A549 (cell line): ENCODE measurements around the gene SORCS1. TPM values are rescaled to one million over a fixed set of nuclear protein-coding genes. Genes with fewer than 3 reads are reported as not detected.

Source experiments
- ATAC-seq, 2 experiments: fragments of 200-7000 bp in 1 of 2; fragments of >200 bp in 1 of 2; cut with Nextera tagmentation in 1 of 2; cut with Tn5 transposase in 1 of 2; 3 replicates each; pipeline versions ENCODE4 v1.8.0 to v1.9.1; 2018 to 2020; ENCODE audit warnings: mild to moderate bottlenecking in 1 of 2, moderate library complexity in 1 of 2
- CTCF ChIA-PET: fragments of 300-600 bp; sonication (Branson Sonifier 250); formaldehyde crosslinking; extraction: SDS; loops from one replicate; lab custom pipeline; 2021; ENCODE audit warnings: antibody characterized with exemption, inconsistent platforms; lab: Yijun Ruan, JAX
- POLR2A ChIA-PET: fragments of 350-600 bp; formaldehyde crosslinking; extraction: SDS; loops from one replicate; lab custom pipeline; 2021; ENCODE audit warnings: antibody characterized with exemption, inconsistent platforms; lab: Yijun Ruan, JAX
- DNase-seq, 2 experiments: peaks; one replicate each; pipeline versions ENCODE4 v3.0.0 to v3.0.0-alpha.2; 2011 to 2016; ENCODE audit warnings: low read depth in 1 of 2, low spot score in 1 of 2
- FAIRE-seq: peaks from 2 replicates; lab custom pipeline; 2011; peaks lifted over from hg19 to GRCh38; lab: Jason Lieb, UNC
- H3K27ac ChIP-seq, 2 experiments: fragments of >200 bp; sonication (Bioruptor Twin); formaldehyde crosslinking; 3 replicates each; pipeline ENCODE4 v1.5.1; 2016 to 2017
- H3K4me1 ChIP-seq: fragments of >200 bp; sonication (Bioruptor Twin); formaldehyde crosslinking; 3 replicates; pipeline ENCODE4 v1.6.1; 2016
- H3K4me2 ChIP-seq: fragments of >200 bp; sonication (Bioruptor Twin); formaldehyde crosslinking; 3 replicates; pipeline ENCODE4 v1.6.1; 2016
- H3K4me3 ChIP-seq: fragments of >200 bp; sonication (Bioruptor Twin); formaldehyde crosslinking; 3 replicates; pipeline ENCODE4 v1.5.1; 2016
- H3K9me3 ChIP-seq: fragments of >200 bp; sonication (Bioruptor Twin); formaldehyde crosslinking; 3 replicates; pipeline ENCODE4 v1.6.1; 2016
- CEBPB ChIP-seq, 2 experiments: fragments of >200 bp in 1 of 2; sonication (Bioruptor Twin) in 1 of 2; formaldehyde crosslinking in 1 of 2; IDR thresholded peaks; 2 replicates each; pipeline ENCODE4 v1.6.1; 2012 to 2016
- CHD4 ChIP-seq: fragments of 200-600 bp; sonication (generic); IDR thresholded peaks from 2 replicates; pipeline ENCODE4 v1.6.1; 2016; ENCODE audit warnings: antibody characterized with exemption, mild to moderate bottlenecking, borderline replicate concordance
- EHMT2 ChIP-seq: fragments of 200-600 bp; sonication (generic); IDR thresholded peaks from 2 replicates; pipeline ENCODE4 v1.6.1; 2016; ENCODE audit warnings: antibody characterized with exemption, low read depth, mild to moderate bottlenecking, moderate library complexity
- FOXS1 ChIP-seq: fragments of 250-450 bp; sonication (Bioruptor Pico); IDR thresholded peaks from 2 replicates; pipeline ENCODE4 v1.5.0; 2020; ENCODE audit warnings: mild to moderate bottlenecking, moderate library complexity
- HMGXB4 ChIP-seq: fragments of 250-450 bp; sonication (Bioruptor Pico); IDR thresholded peaks from 2 replicates; pipeline ENCODE4 v1.5.0; 2021; ENCODE audit warnings: mild to moderate bottlenecking, moderate library complexity, borderline replicate concordance
- JUNB ChIP-seq: fragments of >200 bp; sonication (Bioruptor Twin); formaldehyde crosslinking; IDR thresholded peaks from 2 replicates; pipeline ENCODE4 v1.6.1; 2016
- KDM1A ChIP-seq: fragments of 200-600 bp; sonication (generic); IDR thresholded peaks from 2 replicates; pipeline ENCODE4 v1.6.1; 2016; ENCODE audit warnings: low read depth, mild to moderate bottlenecking
- KDM5A ChIP-seq: fragments of 200-600 bp; sonication (generic); IDR thresholded peaks from 2 replicates; pipeline ENCODE4 v1.6.1; 2016; ENCODE audit warnings: antibody characterized with exemption, mild to moderate bottlenecking
- NFE2L2 ChIP-seq: fragments of 150-350 bp; conservative IDR thresholded peaks from 2 replicates; pipeline ENCODE4 v1.6.1; 2014; ENCODE audit warnings: low read length
- NR3C1 ChIP-seq: fragments of >200 bp; sonication (Bioruptor Twin); formaldehyde crosslinking; IDR thresholded peaks from 3 replicates; pipeline ENCODE4 v1.6.1; 2017
- PHF8 ChIP-seq: fragments of 200-600 bp; sonication (generic); IDR thresholded peaks from 2 replicates; pipeline ENCODE4 v1.6.1; 2016; ENCODE audit warnings: low read depth, mild to moderate bottlenecking, antibody characterized with exemption, moderate library complexity, borderline replicate concordance
- POLR2A ChIP-seq: IDR thresholded peaks from 2 replicates; pipeline ENCODE4 v1.6.1; 2012; ENCODE audit warnings: mild to moderate bottlenecking, low read length
- POLR2AphosphoS2 ChIP-seq: conservative IDR thresholded peaks from 2 replicates; pipeline ENCODE4 v1.6.1; 2012; ENCODE audit warnings: low read length, improper control_type of control experiment, inconsistent platforms
- RCOR1 ChIP-seq: fragments of 150-350 bp; IDR thresholded peaks from 2 replicates; pipeline ENCODE4 v1.6.1; 2014; ENCODE audit warnings: antibody characterized with exemption, low read length, low read depth
- SREBF2 ChIP-seq: fragments of 450-650 bp; IDR thresholded peaks from 2 replicates; pipeline ENCODE4 v1.6.1; 2014; ENCODE audit warnings: mild to moderate bottlenecking, moderate library complexity
- TFCP2L1 ChIP-seq: fragments of 250-450 bp; sonication (Bioruptor Pico); IDR thresholded peaks from 2 replicates; pipeline ENCODE4 v1.5.0; 2021; ENCODE audit warnings: mild to moderate bottlenecking
- TP53 ChIP-seq: fragments of 250-450 bp; sonication (Bioruptor Pico); IDR thresholded peaks from 2 replicates; pipeline ENCODE4 v1.5.0; 2021; ENCODE audit warnings: mild to moderate bottlenecking, moderate library complexity
- ZFP36 ChIP-seq: fragments of 450-650 bp; IDR thresholded peaks from 2 replicates; pipeline ENCODE4 v1.6.1; 2014; ENCODE audit warnings: borderline replicate concordance; ENCODE audit not compliant: partially characterized antibody
- ZNF302 ChIP-seq: fragments of 250-450 bp; sonication (Bioruptor Pico); IDR thresholded peaks from 2 replicates; pipeline ENCODE4 v1.9.0; 2021; ENCODE audit warnings: inconsistent platforms, mild to moderate bottlenecking, moderate library complexity
- ZSCAN20 ChIP-seq: fragments of 250-450 bp; sonication (Bioruptor Pico); IDR thresholded peaks from 2 replicates; pipeline ENCODE4 v1.8.0; 2022; ENCODE audit warnings: mild to moderate bottlenecking, moderate library complexity
- WGBS: methylation state at CpG from one replicate; pipeline ENCODE4 v1.1.6; 2017; ENCODE audit errors: missing lambda C conversion rate; 5-methylcytosine and 5-hydroxymethylcytosine counted together
- polyA plus RNA-seq, 4 experiments: library from polyadenylated mRNA; depleted of rRNA in 3 of 4; stranded (reverse); fragments of >200 nt; fragmentation: RNase III in 1 of 4; extraction: RNeasy Plus Mini Kit Qiagen cat#74134 plus additional on column Dnase treatment in 1 of 4; gene quantifications; 2 replicates in 3 of 4; 3 replicates in 1 of 4; pipeline ENCODE4 v1.2.3, GENCODE V29; 2011 to 2017
- TF ChIP-seq, protein P1 (sequence below): IDR thresholded peaks from 2 replicates; pipeline ENCODE4 v1.6.1; 2012
- TF ChIP-seq, protein P2 (sequence below): fragments of 200-600 bp; sonication (generic); IDR thresholded peaks from 2 replicates; pipeline ENCODE4 v1.6.1; 2016; ENCODE audit warnings: antibody characterized with exemption, mild to moderate bottlenecking, moderate library complexity

Gene SORCS1
- polyA plus RNA-seq, 2 of the 4 experiments (the other 2 are of a cell fraction), result not detected

DNA sequence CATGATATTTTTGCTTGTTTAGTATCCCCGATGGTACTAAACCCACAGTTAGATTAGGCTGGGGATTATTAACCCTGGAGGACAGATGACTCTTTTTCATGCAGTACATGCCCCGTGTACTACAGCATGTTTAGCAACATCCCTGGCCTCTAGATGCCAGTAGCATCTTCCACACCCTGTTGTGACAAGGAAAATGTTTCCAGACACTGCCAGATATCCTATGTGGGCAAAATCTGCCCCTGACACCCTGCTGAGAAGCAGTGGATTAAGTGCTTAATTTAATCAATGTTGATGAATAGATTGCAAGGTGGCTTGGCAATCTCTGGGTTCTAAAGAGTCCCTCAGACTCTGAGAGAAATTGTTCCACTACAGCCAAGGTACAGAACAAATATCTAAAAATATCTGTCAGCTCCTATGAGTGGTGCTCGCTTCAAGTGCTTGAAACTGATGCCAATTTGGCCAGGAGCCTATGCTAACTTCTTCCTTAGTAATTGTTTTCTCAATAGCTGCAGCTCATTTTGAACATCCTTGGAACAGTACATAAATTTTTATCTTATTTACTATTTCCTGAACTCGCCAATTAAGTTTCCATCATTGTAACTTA is 247.0 kb downstream of the SORCS1 start:
- TF ChIP-seq CEBPB (IDR thresholded peaks at IDR 0.05), result no peak
- TF ChIP-seq PHF8, result no peak
- TF ChIP-seq TFCP2L1 (CRISPR knock-in tag), result no peak
- TF ChIP-seq JUNB, result no peak
- TF ChIP-seq NFE2L2, result no peak
- no peak for TF ChIP-seq EHMT2
- no peak for TF ChIP-seq POLR2AphosphoS2
- TF ChIP-seq, protein P1, sequence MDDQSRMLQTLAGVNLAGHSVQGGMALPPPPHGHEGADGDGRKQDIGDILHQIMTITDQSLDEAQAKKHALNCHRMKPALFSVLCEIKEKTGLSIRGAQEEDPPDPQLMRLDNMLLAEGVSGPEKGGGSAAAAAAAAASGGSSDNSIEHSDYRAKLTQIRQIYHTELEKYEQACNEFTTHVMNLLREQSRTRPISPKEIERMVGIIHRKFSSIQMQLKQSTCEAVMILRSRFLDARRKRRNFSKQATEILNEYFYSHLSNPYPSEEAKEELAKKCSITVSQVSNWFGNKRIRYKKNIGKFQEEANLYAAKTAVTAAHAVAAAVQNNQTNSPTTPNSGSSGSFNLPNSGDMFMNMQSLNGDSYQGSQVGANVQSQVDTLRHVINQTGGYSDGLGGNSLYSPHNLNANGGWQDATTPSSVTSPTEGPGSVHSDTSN, result no peak
- no peak for TF ChIP-seq CHD4
- TF ChIP-seq ZSCAN20 (CRISPR knock-in tag), result no peak
- TF ChIP-seq RCOR1, result no peak
- no peak for TF ChIP-seq KDM1A
- no peak for TF ChIP-seq TP53 (CRISPR knock-in tag)
- no peak for TF ChIP-seq FOXS1 (CRISPR knock-in tag)
- TF ChIP-seq POLR2A, result no peak
- TF ChIP-seq, protein P2, sequence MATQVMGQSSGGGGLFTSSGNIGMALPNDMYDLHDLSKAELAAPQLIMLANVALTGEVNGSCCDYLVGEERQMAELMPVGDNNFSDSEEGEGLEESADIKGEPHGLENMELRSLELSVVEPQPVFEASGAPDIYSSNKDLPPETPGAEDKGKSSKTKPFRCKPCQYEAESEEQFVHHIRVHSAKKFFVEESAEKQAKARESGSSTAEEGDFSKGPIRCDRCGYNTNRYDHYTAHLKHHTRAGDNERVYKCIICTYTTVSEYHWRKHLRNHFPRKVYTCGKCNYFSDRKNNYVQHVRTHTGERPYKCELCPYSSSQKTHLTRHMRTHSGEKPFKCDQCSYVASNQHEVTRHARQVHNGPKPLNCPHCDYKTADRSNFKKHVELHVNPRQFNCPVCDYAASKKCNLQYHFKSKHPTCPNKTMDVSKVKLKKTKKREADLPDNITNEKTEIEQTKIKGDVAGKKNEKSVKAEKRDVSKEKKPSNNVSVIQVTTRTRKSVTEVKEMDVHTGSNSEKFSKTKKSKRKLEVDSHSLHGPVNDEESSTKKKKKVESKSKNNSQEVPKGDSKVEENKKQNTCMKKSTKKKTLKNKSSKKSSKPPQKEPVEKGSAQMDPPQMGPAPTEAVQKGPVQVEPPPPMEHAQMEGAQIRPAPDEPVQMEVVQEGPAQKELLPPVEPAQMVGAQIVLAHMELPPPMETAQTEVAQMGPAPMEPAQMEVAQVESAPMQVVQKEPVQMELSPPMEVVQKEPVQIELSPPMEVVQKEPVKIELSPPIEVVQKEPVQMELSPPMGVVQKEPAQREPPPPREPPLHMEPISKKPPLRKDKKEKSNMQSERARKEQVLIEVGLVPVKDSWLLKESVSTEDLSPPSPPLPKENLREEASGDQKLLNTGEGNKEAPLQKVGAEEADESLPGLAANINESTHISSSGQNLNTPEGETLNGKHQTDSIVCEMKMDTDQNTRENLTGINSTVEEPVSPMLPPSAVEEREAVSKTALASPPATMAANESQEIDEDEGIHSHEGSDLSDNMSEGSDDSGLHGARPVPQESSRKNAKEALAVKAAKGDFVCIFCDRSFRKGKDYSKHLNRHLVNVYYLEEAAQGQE, result no peak
- no peak for TF ChIP-seq KDM5A
- TF ChIP-seq SREBF2, result no peak
- TF ChIP-seq HMGXB4, result no peak
- POLR2A ChIA-PET, result no interaction called here
- no peaks in the 10 kb centered on the region for H3K9me3 ChIP-seq
- CTCF ChIA-PET, result no interaction called here
- no peak overlapping the region for H3K4me3 ChIP-seq
- FAIRE-seq, result no peak
- ATAC-seq, result no peak
- DNase-seq, result no peak
- H3K4me2 ChIP-seq, result no peak overlapping the region
- H3K27ac ChIP-seq, result no peak overlapping the region
- under 1% methylated on average over 4 of the region's 4 CpGs for WGBS
- no peaks in the 10 kb centered on the region for H3K4me1 ChIP-seq

DNA sequence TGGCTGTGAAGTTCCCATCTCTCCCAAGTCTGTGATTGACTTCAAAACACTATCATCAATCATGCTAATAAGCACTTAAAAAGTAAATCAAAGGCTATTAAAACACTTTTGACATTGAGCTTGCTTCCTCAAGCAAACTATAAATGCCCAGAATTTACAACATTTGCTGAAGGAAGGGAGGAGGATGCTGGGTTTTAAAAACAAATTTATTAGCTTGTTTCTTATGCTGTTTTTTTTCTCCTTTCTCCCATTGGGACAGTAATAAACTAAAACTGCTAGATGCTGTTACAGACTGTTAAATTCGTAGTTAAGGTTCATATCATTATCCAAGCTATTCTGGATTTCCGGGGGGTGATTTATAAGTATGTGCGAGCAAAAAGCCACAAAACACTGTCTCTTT is 250.5 kb downstream of the SORCS1 start:
- CTCF ChIA-PET, result no interaction called here
- no peak overlapping the region for H3K27ac ChIP-seq
- H3K4me3 ChIP-seq, result no peak overlapping the region
- ATAC-seq (no peak), DNase-seq (no peak), FAIRE-seq (no peak)
- POLR2A ChIA-PET, result no interaction called here
- H3K4me2 ChIP-seq, result no peak overlapping the region
- H3K4me1 ChIP-seq, result no peaks in the 10 kb centered on the region
- no peaks in the 10 kb centered on the region for H3K9me3 ChIP-seq
- 1% methylated on average over 3 of the region's 3 CpGs for whole genome bisulfite sequencing
- TF ChIP-seq NR3C1, result no peak
- TF ChIP-seq TFCP2L1 (CRISPR knock-in tag), result no peak
- TF ChIP-seq SREBF2, result no peak
- TF ChIP-seq TP53 (CRISPR knock-in tag), result no peak
- no peak for TF ChIP-seq CHD4
- TF ChIP-seq ZNF302, result no peak
- no peak for TF ChIP-seq ZFP36
